UCSD-AML1 (cell line): ENCODE results near the gene SLC2A9.

Experiments used
- DNase-seq: peaks from one replicate; lab custom pipeline; 2025; ENCODE audit not compliant: unreplicated experiment; lab: John Stamatoyannopoulos, UW

The SLC2A9 gene

DNA sequence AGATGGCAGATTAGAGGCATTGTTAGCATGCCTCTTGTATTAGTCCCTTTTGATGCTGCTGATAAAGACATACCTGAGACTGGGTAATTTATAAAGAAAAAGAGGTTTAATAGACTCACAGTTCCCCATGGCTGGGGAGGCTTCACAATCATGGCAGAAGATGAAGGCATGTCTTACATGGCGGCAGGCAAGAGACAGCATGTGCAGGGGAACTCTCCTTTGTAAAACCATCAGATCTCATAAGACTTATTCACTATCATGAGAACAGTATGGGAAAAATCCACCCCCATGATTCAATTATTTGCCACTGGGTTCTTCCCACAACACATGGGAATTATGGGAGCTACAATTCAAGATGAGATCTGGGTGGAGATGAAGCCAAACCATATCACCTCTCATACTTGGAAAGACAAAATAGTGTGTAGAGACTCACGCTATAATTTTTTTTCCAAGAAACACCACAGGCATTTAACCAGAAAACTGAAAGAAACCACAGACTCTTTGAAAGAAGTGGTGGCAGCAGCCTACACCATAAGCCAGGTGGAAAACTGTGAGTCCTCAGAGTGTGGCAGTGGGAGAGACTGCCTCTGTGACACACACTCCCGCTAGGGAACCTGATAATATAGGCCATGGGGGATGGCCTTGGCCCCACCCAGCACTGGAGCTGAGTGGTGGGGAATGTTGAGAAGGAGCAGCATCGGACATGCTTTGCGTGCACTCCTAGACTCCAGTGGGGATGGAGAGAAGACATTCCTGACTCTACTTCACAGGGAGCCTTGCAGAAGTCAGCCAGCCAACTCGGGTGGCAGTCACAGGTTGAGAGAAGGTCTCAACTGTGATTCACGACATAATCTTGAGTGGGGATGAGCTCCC lies 51.5 kb downstream of the SLC2A9 start:
- DNase-seq: no peak

- no peak for DNase-seq
Observed at GRCh38 chr4:9968472-9968871, 52.8 kb downstream of the SLC2A9 start.

GRCh38 chr4:9964879-9965278 lies 56.4 kb downstream of the SLC2A9 start:
- DNase-seq: no peak

GRCh38 chr4:9963328-9963727 lies 58.0 kb downstream of the SLC2A9 start:
- DNase-seq: no peak

DNA sequence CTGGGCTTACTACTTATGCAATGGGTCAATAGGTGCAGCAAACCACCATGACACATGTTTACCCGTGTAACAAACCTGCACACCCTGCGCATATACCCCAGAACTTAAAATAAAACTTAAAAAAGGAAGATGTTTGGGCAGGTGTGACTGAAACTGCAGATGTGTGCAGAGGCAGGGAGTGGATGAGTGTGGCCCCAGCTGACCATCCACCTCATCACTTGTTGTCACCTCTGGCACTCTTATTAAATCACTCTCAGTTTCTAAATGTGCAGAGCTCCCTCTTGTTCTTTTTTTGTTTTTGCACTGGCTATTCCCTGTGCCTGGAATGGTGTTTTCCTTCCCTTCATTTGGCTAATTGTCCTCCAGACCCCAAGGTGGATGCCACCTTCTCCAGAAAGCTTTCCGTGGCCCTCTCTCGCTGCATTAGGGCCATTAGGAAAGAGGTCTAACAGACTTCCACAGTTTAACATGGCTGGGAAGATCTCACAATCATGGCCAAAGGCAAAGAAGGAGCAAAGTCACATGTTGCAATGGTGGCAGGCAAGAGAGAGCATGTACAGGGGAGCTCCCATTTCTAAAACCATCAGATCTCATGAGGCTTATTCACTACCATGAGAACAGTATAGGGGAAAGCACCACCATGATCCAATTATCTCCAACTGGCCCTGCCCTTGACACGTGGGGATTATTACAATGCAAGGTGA lies 58.5 kb downstream of the SLC2A9 start:
- no peak for DNase-seq

DNA sequence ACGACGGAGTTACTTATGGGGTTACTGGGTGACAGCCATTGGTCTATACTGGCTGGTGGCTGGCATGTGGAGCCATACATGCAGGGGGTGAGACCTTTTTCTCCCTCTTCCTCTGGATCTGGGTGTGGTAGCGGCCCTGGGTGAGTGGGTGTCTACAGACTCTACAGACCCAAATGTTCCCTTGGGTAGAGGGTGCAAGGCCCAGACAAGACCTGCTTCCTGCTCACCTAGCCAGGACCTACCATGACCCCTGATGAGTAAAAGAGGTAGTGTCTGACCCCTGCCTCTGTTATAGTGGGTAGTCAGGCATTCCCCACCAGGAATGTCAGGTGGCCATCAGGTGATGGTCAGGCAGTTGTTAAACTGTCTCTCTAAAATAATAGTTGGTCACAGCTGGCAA lies 66.8 kb downstream of the SLC2A9 start:
- no peak for DNase-seq

- DNase-seq: no peak
Observed at GRCh38 chr4:9953089-9953488, 68.2 kb downstream of the SLC2A9 start.

DNA sequence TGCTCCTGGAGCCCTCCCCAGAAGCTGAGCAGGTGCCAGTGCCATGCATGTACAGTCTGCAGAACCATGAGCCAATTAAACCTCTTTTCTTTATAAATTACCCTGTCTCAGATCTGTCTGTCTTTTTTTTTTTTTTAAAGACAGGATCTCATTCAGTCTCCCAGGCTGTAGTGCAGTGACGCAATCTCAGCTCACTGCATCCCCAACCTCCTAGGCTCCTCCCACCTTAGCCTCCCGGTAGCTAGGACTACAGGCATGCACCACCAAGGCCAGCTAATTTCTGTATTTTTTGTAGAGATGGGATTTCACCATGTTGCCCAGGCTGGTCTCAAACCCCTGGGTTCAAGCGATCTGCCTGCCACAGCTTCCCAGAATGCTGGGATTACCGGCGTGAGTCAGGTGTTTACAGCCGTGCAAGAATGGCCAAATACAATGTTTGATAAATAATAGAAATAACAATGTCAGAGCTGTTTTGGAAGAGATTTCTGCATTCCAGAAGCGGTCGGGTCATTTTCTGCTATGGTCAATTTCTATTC lies 68.8 kb downstream of the SLC2A9 start:
- DNase-seq: no peak

- no peak for DNase-seq
Observed at GRCh38 chr4:9949573-9949972, 71.7 kb downstream of the SLC2A9 start.

DNA sequence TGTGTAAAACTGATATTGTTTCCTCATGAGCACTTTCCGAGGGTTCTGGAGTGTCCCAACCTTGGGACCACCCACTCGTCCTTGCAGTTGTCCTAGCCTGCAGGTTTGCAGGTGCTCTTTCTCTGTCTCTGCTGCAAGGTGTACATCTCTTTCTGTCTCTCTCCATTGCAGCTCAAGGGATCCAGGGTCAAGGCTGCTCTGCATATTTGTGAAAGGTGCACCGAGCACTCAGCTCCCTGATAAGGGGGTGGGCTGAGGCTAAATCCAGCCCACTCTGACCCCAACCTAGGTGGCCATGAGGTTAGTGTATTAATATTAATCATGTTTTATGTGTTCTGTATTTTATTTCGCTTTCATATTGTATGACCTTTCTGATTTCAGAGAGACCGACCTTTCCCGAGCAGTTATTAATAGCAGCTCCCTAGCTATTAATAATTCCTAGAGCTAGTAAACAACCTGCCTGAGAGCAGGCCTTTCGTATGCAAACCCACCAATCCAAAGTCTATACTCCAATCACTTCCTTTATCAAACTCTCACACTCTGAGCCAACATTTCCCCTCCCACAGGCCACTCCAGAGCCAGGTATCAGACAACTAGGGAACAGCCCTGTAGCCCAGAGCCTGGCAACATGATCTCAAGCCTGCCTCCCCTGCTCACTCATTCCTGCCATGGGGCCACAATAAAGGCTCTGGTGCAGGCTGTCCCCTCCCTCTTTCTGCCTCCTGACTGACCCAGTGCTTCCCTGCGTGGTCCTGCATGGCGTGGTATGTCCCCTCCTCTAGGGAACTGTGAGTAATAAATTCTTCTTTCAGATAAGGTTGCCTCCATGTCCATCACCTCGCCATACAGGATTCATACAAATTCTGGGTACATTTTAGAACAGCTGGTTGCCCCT lies 73.9 kb downstream of the SLC2A9 start:
- no peak for DNase-seq

GRCh38 chr4:9946170-9946569 lies 75.1 kb downstream of the SLC2A9 start:
- DNase-seq: no peak

- no peak for DNase-seq
Observed at GRCh38 chr4:9944431-9945425, 76.6 kb downstream of the SLC2A9 start.

DNA sequence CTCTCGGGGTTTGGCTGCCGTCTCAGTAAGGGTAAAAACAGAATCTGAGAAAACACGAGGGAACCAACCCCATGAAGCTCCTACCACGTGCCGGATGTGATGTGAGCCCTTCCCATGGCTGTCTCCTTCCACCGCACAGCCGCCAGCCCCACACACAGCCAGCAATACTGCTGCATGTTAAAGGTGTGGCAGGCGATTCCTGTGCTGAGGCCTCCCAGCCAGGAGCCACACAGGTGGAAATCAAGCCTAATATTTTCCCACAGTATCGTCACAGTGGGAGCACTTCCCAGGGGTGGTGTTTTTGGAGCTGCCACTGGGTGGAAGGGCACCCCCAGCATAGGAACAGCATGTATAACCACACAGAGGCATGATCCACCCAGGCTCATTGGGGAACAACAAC lies 77.5 kb downstream of the SLC2A9 start:
- no peak for DNase-seq

DNA sequence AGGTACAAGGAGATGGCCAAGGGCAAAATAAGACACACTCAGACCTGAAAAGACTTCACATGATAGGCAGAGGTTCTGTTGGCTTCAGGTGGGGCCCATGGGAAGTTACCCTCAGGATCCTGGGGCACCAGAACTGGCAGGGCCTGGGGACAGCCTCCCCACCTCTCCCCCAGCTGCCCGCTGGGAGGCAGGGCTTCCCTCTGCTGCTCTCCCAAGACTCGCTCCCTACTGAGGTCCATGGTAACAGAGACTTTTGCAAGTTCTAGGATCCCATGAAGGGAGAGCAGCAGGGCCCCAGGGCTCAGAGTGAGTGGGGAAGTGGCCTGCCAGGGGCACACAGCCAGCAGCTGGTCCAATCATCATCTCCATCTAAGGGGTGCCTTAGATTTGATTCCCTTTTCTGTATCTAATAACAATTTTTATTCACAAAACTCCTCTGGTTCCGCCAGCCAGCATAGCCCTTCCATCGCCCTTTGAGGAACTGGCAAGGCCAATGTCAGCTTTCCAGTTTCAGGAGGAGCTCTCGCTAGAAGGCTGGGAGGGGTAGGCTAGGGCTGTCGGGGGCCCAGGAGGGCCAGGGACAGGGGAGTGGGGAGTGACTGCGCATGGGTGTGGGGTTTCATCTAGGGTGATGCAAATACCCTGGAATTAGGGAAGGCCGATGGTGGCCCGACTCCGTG lies 78.2 kb downstream of the SLC2A9 start:
- no peak for DNase-seq

GRCh38 chr4:9942139-9942538 lies 79.2 kb downstream of the SLC2A9 start:
- DNase-seq: no peak

DNA sequence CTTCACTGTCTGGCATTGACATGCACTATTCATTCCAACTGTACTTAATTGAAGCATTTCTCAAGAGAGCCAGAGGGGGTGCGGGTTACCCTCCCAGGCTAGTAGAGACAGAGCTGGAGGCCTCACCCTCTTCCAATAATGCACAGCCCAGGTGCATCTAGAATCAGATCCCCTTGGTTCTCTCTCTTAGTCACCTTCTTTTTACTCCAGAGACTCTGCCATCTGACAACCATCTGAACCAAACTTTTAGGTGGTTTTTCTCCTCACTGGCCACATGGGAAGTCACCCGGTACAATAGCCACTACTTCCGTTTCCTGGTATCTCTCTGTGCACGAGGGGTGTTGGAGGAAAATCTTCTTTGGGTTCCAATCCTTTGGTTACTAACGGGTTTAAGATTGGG lies 81.3 kb downstream of the SLC2A9 start:
- DNase-seq: no peak

GRCh38 chr4:9938933-9939332 lies 82.4 kb downstream of the SLC2A9 start:
- no peak for DNase-seq

DNA sequence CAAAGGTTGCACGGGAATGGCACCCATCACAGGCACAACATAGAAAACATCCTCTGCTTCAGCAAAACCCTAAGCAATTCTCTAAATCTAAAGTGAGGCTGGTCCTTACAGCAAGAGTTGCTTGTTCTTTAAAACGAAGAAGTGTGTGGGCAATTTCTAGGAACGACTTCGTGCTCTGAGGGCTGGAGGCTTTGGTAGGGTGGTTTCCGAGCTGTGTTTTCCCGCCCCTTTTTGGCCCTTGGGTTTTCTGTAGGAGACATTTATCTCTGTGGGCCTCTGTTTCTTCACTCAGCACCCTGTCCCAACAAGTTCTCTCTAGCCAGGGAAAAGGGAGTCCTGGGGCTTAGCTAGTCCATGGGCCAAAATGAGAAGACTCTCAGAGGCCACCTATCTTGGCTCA lies 84.2 kb downstream of the SLC2A9 start:
- DNase-seq: no peak

GRCh38 chr4:9936129-9936644 lies 85.1 kb downstream of the SLC2A9 start:
- no peak for DNase-seq
